HG02852 (cell line): Measurements from ENCODE around the gene SRY.
"Not testable (repeated sequence)": the region's sequence is repeated elsewhere in the genome, so short reads cannot be mapped to it uniquely, and the experiment has no call there.

Experiments
- ATAC-seq: cut with Tn5 transposase; IDR thresholded peaks from one replicate; pipeline ENCODE4 v1.9.1; 2021; ENCODE audit warnings: mild to moderate bottlenecking, moderate library complexity; ENCODE audit not compliant: unreplicated experiment

The SRY gene

GRCh38 chrY:2787600-2787999 is at the start of gene SRY:
TSS of gene SRY (minus strand) at chrY:2787682. CDS start at chrY:2787603, 79 bp downstream.
- no peak for ATAC-seq

GRCh38 chrY:2837078-2837477 is 49.6 kb upstream of the SRY start:
- ATAC-seq = no peak

- ATAC-seq = no peak
Measured at GRCh38 chrY:2835230-2835629, 47.7 kb upstream of the SRY start.

DNA sequence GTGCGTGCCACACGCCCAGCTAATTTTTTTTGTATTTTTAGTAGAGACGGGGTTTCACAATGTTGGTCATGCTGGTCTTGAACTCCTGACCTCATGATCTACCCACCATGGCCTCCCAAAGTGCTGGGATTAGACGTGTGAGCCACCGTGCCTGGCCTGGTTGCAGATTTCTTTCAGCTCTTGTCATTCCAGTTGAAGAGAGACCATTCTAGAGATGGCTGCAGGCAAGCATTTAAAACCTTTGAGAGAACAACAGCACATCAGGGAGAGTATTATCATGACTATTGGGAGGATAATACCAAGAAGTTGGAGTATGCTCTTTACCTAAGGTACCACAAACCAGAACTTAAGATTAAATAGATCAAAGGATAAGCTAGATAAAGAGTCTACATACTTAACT is 41.0 kb upstream of the SRY start:
- no peak for ATAC-seq

DNA sequence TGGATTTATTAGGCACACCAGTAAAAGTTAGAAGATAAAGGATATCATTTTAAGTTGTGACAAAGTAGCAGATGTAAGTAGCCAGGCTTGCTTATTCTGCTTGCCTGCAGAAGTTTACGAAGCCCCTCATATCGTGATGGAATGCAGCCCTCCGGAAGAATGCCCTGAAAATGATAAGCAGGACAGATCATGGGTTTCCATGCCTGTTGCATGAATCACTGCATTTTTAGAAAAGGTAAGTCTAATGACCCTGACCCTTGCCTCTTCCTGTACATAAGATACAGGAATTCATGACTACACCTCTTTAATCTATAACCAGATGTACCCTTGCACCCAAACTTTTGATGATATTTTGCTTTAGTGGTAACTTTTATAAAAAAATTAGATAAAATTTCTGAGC is 37.0 kb upstream of the SRY start:
- ATAC-seq = no peak

DNA sequence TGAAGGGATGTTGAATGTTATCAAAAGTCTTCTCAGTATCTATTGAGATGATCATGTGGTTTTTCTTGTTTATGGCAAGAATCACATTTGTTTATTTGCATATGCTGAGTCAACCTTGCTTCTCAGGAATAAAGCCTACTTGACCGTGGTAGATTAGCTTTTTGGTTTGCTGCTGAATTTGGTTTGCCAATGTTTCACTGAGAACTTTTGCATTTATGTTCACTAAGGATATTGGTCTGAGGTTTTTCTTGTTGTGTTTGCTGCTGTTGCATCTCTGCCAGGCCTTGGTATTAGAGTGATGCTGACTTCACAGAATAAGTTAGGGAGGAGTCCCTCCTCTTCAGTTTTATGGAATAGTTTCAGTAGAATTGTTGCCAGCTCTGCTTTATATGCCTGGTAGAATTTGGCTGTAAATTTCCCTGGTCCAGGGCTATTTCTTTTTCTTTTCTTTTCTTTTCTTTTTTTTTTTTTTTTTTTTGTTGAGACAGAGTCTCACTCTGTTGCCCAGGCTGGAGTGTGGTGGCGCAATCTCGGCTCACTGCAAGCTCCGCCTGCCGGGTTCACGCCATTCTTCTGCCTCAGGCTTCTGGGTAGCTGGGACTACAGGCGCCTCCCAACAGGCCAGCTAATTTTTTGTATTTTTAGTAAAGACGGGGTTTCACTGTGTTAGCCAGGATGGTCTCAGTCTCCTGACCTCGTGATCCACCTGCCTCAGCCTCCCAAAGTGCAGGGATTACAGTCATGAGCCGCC is 29.8 kb upstream of the SRY start:
- not testable (repeated sequence) for ATAC-seq

- no peak for ATAC-seq
Measured at GRCh38 chrY:2800246-2800645, 12.8 kb upstream of the SRY start.

DNA sequence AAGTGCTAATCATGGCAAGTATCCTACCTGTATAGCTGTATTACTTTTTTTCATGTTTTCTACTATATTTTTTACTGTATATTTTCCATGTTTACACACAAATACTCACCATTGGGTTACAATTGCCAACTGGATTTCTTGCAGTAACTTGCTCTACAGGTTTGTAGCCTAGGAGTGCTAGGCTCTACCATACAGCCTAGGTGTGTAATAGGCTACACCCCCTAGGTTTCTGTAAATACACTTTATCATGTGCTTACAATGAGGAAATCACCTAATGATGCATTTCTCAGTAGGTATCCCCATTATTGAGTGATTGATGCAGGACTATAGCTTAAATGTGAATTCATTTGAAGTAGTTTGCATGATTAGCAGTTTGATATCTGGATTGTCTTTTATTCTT is 10.5 kb upstream of the SRY start:
- no peak for ATAC-seq

DNA sequence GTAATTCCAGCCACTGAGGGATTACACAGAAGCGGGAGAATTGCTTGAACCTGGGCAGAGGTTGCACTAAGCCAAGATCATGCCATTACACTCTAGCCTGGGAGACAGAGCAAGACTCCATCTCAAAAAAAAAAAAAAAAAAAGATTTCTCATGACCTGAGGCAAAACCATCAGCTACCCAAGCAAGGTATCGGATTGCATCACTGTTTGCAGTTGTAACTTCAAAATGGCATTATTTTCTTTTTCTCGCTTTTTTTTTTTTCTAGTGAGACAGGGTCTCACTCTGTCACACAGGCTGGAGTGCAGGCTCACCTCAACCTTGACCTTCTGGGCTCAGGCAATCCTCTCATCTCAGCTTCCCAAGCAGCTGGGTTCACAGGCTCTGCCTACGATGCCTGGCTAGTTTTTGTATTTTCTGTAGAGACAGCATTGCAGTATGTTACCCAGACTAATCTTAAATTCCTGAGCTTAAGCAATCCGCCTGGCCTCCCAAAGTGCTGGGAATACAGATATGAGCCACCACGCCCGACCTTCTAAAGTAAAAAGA is 9.6 kb upstream of the SRY start:
- ATAC-seq = no peak

DNA sequence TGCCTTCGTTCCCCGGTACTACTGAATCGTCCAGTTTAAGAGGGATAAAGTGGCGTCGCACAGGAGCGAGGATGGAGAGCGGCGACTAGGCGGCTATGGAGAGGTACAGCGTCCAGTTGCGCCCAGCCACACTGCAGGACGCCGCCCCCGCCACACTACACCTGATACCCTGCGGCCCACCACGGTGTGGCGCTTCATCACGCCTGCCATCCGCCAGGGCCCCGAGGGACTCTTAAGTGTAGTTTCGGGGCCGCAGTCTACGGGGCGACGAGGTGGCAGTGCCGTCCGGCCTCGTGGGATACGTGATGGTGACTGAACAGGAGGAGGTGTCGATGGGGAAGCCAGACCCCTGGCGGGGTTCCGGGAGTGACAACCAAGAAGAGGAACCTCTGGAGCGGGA is 2.3 kb upstream of the SRY start:
- no peak for ATAC-seq

- ATAC-seq = no peak
Measured at GRCh38 chrY:2786876-2787512, 488 bp downstream of the SRY start.
